Progenitor cell of endocrine pancreas (in vitro differentiated cells): ENCODE measurements around the gene LOC128125822.
"Not testable (repeated sequence)": the region's sequence is repeated elsewhere in the genome, so short reads cannot be mapped to it uniquely, and the experiment has no call there.

Experiments used
- DNase-seq: peaks from one replicate; pipeline ENCODE4 v3.0.0; 2021; ENCODE audit warnings: low spot score; ENCODE audit not compliant: unreplicated experiment
- H3K27ac Mint-ChIP-seq: 2 replicates; pipeline ENCODE4 v1.8.0; 2021; ENCODE audit warnings: mild to moderate bottlenecking, moderate library complexity, mixed read lengths
- H3K27me3 Mint-ChIP-seq: 2 replicates; pipeline ENCODE4 v1.8.0; 2021; ENCODE audit warnings: mixed read lengths
- H3K36me3 Mint-ChIP-seq: 2 replicates; pipeline ENCODE4 v1.8.0; 2022; ENCODE audit warnings: mixed read lengths; ENCODE audit not compliant: insufficient read depth
- H3K4me1 Mint-ChIP-seq: 2 replicates; pipeline ENCODE4 v1.8.0; 2021; ENCODE audit warnings: low read depth, mixed read lengths
- H3K4me3 Mint-ChIP-seq: 2 replicates; pipeline ENCODE4 v1.8.0; 2021; ENCODE audit warnings: low read depth, mild to moderate bottlenecking, moderate library complexity, mixed read lengths
- H3K9me3 Mint-ChIP-seq: 2 replicates; pipeline ENCODE4 v1.8.0; 2021; ENCODE audit warnings: low read depth, mixed read lengths
- CTCF ChIP-seq: fragments of 200-600 bp; sonication (generic); IDR thresholded peaks from one replicate; pipeline ENCODE4 v1.5.0; 2021; ENCODE audit warnings: antibody characterized with exemption, mild to moderate bottlenecking; ENCODE audit not compliant: unreplicated experiment

The LOC128125822 gene

GRCh38 chr6:63581355-63582013, 9.2 kb downstream of the LOC128125822 start:
- no peak overlapping the region for H3K27ac Mint-ChIP-seq
- H3K36me3 Mint-ChIP-seq: peaks cover 30% of the 10 kb centered on the region
- DNase-seq: no peak
- H3K27me3 Mint-ChIP-seq: no peaks in the 10 kb centered on the region
- H3K4me1 Mint-ChIP-seq: peaks cover 16% of the 10 kb centered on the region
- H3K9me3 Mint-ChIP-seq: no peaks in the 10 kb centered on the region
- H3K4me3 Mint-ChIP-seq: no peak overlapping the region
- TF ChIP-seq CTCF: no peak

GRCh38 chr6:63582579-63583231, 10.4 kb downstream of the LOC128125822 start:
- H3K36me3 Mint-ChIP-seq: peaks cover 23% of the 10 kb centered on the region
- peak overlapping the region; percentile 76 for H3K27ac Mint-ChIP-seq
- no peaks in the 10 kb centered on the region for H3K9me3 Mint-ChIP-seq
- H3K4me3 Mint-ChIP-seq: no peak overlapping the region
- DNase-seq: no peak
- H3K27me3 Mint-ChIP-seq: no peaks in the 10 kb centered on the region
- no peak for TF ChIP-seq CTCF
- H3K4me1 Mint-ChIP-seq: peaks cover 11% of the 10 kb centered on the region

- DNase-seq: no peak
- no peak overlapping the region for H3K4me3 Mint-ChIP-seq
- peaks cover 22% of the 10 kb centered on the region for H3K36me3 Mint-ChIP-seq
- no peak for TF ChIP-seq CTCF
- H3K9me3 Mint-ChIP-seq: no peaks in the 10 kb centered on the region
- H3K27ac Mint-ChIP-seq: no peak overlapping the region
- H3K27me3 Mint-ChIP-seq: no peaks in the 10 kb centered on the region
- peaks cover 11% of the 10 kb centered on the region for H3K4me1 Mint-ChIP-seq
These were observed 11.8 kb downstream of the LOC128125822 start for GRCh38 chr6:63584125-63584514.

GRCh38 chr6:63584566-63584965, 12.3 kb downstream of the LOC128125822 start:
- Mint-ChIP-seq H3K9me3 (no peaks in the 10 kb centered on the region), H3K36me3 (peaks cover 21% of the 10 kb centered on the region), H3K4me1 (peaks cover 11% of the 10 kb centered on the region), H3K4me3 (no peak overlapping the region), H3K27ac (no peak overlapping the region), H3K27me3 (no peaks in the 10 kb centered on the region)
- no peak for TF ChIP-seq CTCF
- no peak for DNase-seq

- H3K9me3 Mint-ChIP-seq, H3K27ac Mint-ChIP-seq, H3K27me3 Mint-ChIP-seq, H3K4me1 Mint-ChIP-seq, H3K4me3 Mint-ChIP-seq, DNase-seq: not testable (repeated sequence)
- H3K36me3 Mint-ChIP-seq: peaks cover 12% of the 10 kb centered on the region
These were observed 13.4 kb downstream of the LOC128125822 start for GRCh38 chr6:63585652-63586051.

- Mint-ChIP-seq H3K4me1 (peaks cover 2% of the 10 kb centered on the region), H3K27me3 (no peaks in the 10 kb centered on the region), H3K27ac (no peak overlapping the region), H3K36me3 (no peaks in the 10 kb centered on the region), H3K9me3 (no peaks in the 10 kb centered on the region), H3K4me3 (no peak overlapping the region)
- no peak for DNase-seq
- TF ChIP-seq CTCF: no peak
These were observed 17.7 kb downstream of the LOC128125822 start for GRCh38 chr6:63589952-63590411.
